ENCODE measurements around the gene PLA2G4E. TPM values are rescaled to one million over a fixed set of nuclear protein-coding genes. Genes with fewer than 3 reads are reported as not detected.

The PLA2G4E gene
- total RNA-seq, 1 experiment from 2014 or later = not detected

GRCh38 chr15:42034628-42035434 is 14.0 kb upstream of the PLA2G4E start:
- ChIA-PET CTCF (no interaction called here), POLR2A (no interaction called here)
- no peak for TF ChIP-seq REST (IDR thresholded peaks at IDR 0.05; ENCODE audit: insufficient read depth in 1 of 2, low read depth in 2 of 2, low read length in 1 of 2)
- no peak overlapping the region for H3K27ac ChIP-seq (ENCODE audit: low read length)
- H3K27me3 ChIP-seq (ENCODE audit: control insufficient read depth, insufficient read depth, low read length) = no peaks in the 10 kb centered on the region
- H3K4me1 ChIP-seq (ENCODE audit: control insufficient read depth, insufficient read depth, low read length) = no peaks in the 10 kb centered on the region
- H3K9me3 ChIP-seq (ENCODE audit: control insufficient read depth, insufficient read depth, low read depth, low read length) = no peaks in the 10 kb centered on the region
- BruUV-seq (replicated peaks) = no TSS peak
- DNase-seq (ENCODE audit: low read depth, low spot score) (no peak), ATAC-seq (no peak)
- intact Hi-C loops (cut with micrococcal nuclease; ENCODE audit: unreplicated experiment) = no loop called here
- no peak overlapping the region for H3K4me3 ChIP-seq (ENCODE audit: low read depth in 2 of 2, low read length in 2 of 2)
- in situ Hi-C loops (cut with HindIII; ENCODE audit: low pct_unique_long_range_greater_than_20kb, low sequenced_read_pairs) = no loop called here
- no peaks in the 10 kb centered on the region for H3K36me3 ChIP-seq (ENCODE audit: control insufficient read depth, insufficient read depth, low read length)

DNA sequence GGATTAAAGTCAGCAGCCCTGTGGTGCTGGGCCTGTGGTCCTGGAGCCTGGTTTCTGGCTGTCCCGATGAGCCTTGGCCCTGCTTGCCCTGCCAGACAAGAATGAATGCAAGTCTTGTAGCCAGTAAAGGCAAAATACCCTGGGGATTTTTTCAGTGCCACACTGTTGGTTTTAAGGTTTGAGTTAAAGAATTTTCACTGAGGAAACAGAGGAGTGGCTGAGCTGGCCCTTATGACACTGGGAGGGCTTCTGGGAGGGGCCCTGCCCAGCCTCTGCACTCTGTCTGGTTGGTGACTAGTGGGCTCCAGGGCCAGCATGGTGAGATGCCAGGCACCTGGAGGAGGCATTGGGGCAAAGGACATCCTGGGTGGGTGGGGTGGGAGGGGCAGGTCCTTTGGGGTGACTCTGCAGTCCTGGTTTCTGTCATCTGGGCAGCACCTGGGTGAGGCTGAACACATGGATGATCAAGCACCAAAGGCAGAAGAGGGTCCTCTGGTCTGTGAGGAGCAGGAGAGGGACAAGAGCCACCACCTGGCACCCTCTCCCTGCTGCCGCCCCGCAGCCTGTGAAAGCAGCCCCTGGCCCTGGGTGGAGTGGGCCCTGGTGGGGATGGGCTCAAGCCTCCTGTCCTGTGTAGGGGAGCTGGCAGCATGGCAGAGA is 12.5 kb upstream of the PLA2G4E start:
- intact Hi-C loops (cut with micrococcal nuclease; ENCODE audit: unreplicated experiment) (no loop called here), in situ Hi-C loops (cut with HindIII; ENCODE audit: low pct_unique_long_range_greater_than_20kb, low sequenced_read_pairs) (no loop called here)
- no peaks in the 10 kb centered on the region for H3K9me3 ChIP-seq (ENCODE audit: control insufficient read depth, insufficient read depth, low read depth, low read length)
- no peak for TF ChIP-seq TCF7L2 (IDR thresholded peaks at IDR 0.05; ENCODE audit: low read depth, low read length)
- no peak for TF ChIP-seq POLR2AphosphoS5 (IDR thresholded peaks at IDR 0.05; ENCODE audit: low read depth, low read length)
- TF ChIP-seq REST (IDR thresholded peaks at IDR 0.05; ENCODE audit: insufficient read depth in 1 of 2, low read depth in 2 of 2, low read length in 1 of 2) = no peak
- TF ChIP-seq, protein P1, sequence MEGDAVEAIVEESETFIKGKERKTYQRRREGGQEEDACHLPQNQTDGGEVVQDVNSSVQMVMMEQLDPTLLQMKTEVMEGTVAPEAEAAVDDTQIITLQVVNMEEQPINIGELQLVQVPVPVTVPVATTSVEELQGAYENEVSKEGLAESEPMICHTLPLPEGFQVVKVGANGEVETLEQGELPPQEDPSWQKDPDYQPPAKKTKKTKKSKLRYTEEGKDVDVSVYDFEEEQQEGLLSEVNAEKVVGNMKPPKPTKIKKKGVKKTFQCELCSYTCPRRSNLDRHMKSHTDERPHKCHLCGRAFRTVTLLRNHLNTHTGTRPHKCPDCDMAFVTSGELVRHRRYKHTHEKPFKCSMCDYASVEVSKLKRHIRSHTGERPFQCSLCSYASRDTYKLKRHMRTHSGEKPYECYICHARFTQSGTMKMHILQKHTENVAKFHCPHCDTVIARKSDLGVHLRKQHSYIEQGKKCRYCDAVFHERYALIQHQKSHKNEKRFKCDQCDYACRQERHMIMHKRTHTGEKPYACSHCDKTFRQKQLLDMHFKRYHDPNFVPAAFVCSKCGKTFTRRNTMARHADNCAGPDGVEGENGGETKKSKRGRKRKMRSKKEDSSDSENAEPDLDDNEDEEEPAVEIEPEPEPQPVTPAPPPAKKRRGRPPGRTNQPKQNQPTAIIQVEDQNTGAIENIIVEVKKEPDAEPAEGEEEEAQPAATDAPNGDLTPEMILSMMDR (IDR thresholded peaks at IDR 0.05) = no peak
- TF ChIP-seq SIN3A (IDR thresholded peaks at IDR 0.05; ENCODE audit: borderline replicate concordance, insufficient read depth, low read depth, low read length) = no peak
- no peak overlapping the region for H3K27ac ChIP-seq (ENCODE audit: low read length)
- no peak for DNase-seq (ENCODE audit: low read depth, low spot score)
- H3K27me3 ChIP-seq (ENCODE audit: control insufficient read depth, insufficient read depth, low read length) = no peaks in the 10 kb centered on the region
- POLR2A ChIA-PET = no interaction called here
- CTCF ChIA-PET = no interaction called here
- no peaks in the 10 kb centered on the region for H3K4me1 ChIP-seq (ENCODE audit: control insufficient read depth, insufficient read depth, low read length)
- no peak for ATAC-seq
- H3K4me3 ChIP-seq (ENCODE audit: low read depth in 2 of 2, low read length in 2 of 2) = no peak overlapping the region
- no TSS peak for BruUV-seq (replicated peaks)
- H3K36me3 ChIP-seq (ENCODE audit: control insufficient read depth, insufficient read depth, low read length) = no peaks in the 10 kb centered on the region
